NCI-H1417 (cell line): ENCODE results near the gene TNS4.

Source experiments
- DNase-seq, 3 experiments: peaks; one replicate each; lab custom pipeline; 2025; lab: John Stamatoyannopoulos, UW

The TNS4 gene

DNA sequence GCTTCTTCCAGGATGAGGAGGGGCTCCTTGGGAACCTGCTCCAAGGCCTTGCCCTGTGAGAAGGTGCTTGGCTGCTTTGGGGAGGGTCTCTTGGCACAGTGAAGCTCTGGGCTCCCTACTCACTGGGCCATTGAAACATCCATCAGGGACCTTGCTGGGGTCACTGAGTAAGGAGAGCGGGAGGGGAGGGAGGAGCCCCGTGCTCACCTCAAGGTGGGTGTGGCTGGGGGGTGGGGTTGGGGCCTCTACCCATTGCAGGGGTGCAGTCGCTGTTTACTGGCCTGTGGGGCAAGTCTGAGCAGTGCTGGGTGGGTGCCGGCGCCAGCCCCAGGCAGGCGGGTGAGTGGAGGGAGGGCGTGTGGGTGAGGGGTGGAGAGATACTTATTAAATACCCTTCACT lies 9.9 kb downstream of the TNS4 start:
- peak in 2 of 3 experiments; percentile 16 to 19 for DNase-seq

DNA sequence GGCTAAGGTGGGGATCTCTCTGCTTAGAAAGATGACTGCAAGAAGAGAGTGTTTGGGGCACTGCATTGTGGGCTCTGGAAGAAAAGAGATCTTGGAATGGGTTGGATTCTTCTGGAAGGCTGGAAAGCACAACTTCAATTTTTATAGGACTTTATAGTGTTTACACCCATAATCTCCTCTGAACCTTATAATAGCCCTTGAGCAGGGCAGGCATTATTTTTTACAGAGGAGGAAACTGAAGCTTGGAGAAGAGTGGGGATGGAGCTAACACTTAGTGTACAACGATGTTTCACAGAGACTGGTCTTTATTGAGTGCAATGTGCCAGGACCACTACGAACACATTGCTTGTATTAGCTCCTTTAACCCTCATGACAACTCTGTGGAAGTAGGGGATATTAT lies 10.4 kb downstream of the TNS4 start:
- DNase-seq = no peak

DNA sequence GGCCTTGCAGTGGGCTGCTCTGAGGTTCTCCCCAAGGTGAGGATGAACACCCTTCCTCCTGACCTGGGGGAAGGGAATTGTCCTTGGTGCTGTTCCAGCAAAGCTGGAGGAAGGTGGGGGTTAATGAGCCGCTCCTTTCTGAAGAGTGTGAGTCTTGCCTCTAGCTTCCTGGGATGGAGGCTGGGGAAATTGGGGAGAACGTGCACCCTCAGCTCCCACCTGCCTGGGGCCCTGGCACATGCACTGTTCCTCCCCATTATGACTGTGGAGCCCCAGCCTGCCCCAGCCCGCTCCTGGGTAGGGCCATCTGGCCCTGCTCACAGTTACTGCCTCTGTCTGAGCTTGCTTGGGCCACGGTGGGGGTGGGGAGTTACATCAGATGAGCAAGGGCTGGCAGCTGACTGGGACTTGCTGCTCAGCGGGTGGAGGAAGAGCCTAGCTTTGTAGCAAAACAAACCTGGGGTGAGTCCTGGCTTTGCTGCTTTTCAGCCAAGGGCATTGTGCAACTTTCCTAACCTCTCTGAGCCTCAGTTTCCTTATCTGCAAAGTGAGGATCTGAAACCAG lies 11.1 kb downstream of the TNS4 start:
- DNase-seq = peak; percentile 14 to 84 (median 69)

DNA sequence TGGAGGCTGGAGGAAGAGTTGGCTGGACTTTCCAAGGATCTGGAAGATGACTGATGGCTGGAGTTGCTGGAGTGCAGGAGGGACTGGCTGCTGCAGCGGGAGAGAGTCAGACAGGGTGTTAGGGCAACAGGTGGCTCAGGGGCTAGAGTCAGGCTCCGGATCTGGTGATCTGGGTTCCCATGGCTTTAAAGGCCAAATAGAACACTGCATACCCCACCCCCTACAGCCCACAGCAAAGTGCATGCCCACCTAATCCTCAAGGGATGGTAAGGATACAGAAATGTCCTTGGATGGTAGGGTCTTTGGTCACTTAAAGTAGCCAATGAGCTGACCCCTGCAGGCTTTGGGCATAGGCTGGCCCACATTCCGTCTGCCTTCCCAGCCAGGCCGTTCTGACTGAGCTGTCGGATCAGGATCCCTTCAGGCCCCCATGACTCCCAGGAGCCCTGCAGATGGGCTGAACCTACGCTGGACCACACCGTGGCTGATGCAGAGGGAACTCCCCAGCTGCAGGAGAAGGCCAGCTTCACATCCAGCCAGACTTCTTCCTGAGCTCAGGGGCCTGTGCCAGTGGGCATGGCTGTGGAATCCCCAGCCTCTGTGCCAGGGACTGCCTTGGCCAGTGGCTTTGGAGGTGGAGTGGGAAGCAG lies 13.9 kb downstream of the TNS4 start:
- DNase-seq = no peak

DNA sequence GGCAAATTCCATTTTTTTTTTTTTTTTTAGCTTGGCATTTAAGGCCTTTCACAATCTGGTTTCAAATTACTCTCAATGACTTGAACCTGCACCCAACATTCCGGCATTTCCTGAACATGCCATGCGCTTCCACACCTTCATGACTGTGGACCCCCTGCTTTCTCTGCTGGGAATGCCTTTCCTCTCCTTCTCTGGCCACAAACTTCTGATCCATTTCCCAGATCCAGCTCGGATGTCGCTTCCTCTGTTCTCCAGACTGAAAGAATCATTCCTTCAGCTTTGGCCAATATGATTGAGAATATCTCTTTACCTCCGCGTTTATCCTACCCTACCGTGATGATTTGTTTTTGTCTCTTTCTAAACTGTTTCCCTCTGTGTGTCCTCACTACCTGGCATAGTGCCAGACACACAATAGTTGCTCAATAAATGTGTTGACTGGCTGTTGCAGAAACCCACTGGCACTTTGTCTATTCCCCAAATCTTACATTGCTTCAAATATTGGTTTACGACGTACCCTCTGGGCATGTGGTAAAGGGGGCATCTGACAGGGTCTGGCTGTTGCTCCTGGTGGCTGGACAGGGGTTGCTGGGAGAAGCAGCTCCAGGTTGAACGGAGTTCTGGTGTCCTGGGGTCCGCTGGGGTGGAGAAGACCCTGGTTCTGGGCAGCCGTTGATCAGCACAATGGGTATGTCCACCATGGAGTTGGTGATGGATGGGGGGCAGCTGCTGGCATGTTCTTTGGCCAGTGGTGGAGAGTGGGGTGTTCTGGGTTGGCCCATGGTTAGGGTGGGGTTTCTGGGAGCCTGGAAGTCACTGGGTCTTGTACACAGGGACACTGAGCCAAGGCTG lies 14.7 kb downstream of the TNS4 start:
- DNase-seq = no peak

DNA sequence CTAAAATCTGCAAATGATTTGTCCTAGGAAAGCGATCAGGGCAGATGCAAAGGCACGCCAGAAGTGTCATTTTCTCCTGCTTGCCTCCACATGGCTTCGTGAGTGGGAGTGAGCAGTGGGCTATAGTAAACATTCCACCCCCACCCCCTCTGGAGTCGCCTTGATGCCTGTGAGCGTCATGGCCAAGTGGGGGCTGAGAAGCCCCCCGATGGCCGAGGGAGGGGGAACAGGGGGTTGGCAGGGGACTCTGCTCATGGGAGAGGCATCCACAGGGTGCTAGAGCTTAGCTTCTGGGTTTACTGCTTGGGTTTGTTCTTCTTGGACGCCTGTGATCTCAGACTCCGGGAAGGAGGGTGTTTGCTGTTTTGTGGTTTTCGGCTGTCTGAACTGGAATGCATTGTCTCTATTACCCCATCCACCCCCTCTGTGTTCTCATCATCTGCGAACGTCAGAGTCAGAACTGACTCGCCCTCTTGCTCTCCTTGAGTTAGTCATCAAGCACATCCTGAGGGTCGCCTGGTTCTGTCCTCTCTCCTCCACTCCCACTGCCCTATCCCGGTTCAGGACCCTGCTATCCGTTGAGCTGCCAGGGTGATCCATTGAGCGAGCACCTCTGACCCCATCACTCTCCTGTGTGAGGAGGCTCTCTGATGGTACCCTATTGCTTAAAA lies 15.4 kb downstream of the TNS4 start:
- no peak for DNase-seq

DNA sequence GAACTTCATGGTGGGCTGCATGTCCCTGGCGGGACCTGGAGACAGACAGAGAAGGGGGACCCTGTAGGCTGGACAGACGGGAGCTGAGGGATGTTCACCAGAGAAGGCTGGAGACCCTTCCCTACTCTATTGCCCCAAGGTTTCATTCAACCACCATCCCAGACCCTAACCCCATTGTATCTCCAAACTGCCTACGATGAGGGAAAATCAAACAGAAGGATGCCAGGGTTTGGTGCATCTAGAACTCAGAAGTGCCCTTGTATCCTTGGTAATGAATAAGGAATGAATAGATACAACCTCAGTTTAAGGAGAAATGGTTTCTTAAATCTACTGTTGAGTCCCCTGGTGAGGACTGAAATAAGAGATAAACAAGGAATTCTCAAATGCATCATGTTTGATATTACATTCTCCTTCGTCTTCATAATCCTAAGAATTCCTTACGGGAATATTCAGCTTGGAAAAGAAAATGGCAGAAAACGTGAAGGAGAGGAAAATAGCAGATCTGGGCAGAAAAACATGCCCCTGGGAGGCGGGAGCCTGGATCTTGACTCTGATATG lies 16.4 kb downstream of the TNS4 start:
- no peak for DNase-seq

DNA sequence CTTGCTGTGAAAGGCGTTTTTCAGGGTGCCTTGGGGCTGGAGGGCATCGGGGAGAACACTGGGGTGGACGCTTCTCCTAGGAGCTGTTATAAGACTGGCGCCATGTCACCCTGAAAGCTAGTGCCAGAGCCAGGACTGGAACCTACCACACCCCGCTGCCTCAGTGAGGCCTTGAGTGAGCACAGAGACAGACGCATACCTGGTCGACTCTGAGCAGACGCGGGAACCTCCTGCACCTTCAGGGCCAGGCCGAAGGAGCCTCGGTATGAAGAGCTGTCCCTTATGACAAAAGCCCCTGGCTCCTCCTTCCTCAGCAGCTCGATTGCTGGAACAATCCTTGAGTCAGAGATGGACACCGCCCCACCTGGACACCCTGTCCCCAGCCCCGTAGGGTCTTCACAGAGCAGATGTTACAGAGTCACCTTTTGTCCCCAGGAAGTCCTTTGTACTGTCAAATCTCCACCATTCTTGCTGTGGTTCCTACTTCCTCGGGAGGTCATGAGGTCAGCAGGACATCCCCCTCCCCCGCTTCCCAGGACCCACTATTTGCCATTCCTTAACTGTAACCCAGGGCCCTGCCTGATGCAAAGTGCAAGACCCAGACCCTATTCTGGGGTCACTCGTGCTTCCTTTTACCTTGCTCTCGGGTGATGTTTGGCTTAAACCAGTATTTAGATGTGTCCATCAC lies 17.0 kb downstream of the TNS4 start:
- no peak for DNase-seq

DNA sequence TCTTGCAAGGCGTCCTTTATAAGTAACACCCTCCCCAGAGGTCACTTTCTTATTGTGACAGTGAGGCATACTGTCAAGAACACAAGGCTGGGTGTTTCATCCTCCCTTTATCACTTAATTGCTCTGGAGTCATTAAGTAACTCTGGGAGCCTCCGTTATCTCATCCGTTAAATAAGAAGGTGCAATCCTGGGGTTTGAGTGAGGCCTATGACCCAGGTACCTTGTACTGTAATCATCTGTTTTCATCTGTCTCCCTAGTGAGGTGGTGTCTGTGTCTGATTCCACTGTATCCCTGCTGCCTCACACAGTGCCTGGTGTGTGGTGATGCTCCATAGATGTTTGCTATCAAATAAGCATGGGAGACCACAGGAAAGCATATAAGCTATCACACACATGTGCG lies 17.7 kb downstream of the TNS4 start:
- no peak for DNase-seq

DNA sequence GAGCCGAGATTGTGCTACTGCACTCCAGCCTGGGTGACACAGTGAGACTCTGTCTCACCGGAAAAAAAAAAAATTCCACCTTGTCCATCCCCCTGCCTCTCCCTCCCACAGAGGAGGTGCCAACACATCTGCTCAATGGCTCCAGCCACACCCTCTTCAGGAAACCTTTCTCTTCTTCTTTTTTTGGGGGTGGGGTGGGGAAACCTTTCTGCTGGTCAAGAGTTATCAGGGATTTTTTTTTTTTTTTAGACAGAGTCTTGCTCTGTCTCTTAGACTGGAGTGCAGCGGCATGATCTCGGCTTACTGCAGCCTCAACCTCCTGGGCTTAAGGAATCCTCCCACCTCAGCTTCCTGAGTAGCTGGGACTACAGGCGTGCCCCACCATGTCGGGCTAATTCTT lies 18.7 kb downstream of the TNS4 start:
- no peak for DNase-seq

DNA sequence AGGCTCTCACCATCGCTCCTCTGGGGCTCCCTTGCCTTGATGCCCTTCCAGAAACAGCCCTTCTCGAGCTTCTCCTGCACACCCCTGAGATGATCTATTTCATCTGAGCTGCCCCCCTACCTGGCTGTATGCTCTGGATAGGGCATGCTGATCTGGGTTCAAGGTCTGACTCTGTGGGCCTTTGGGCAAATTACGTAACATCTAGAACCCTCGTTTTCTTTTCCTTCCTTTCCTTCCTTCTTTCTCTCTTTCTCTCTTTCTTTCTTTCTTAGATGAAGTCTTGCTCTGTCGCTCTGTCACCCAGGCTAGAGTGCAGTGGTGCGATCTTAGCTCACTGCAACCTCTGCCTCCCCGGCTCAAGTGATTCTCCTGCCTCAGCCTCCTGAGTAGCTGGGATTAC lies 20.3 kb downstream of the TNS4 start:
- DNase-seq = no peak

DNA sequence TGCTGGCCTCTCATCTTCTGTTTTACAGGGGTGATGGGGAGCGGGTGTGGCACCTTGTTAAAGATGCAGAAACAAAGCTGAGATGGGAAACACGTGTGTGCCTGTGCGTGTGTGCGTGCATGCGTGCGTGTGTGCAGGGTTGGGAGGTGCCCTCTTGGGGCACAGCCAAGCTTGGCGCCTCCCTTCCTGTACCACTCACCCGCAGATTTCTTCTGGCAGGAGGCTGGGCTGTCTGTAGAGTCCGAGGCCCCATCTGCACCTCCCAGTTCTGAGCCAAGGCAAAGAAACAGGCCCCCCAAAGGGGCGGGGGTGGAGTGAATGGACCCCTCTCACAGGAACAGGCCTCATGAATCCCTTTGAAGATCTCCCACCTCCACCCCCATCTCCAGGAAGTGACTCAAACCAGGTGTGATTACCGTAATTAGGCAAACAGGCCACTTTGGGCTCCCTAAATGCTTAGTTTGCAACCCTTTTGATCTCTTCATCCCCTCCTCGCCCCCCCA lies 20.9 kb downstream of the TNS4 start:
- DNase-seq = peak in 2 of 3 experiments; percentile 16 to 47

DNA sequence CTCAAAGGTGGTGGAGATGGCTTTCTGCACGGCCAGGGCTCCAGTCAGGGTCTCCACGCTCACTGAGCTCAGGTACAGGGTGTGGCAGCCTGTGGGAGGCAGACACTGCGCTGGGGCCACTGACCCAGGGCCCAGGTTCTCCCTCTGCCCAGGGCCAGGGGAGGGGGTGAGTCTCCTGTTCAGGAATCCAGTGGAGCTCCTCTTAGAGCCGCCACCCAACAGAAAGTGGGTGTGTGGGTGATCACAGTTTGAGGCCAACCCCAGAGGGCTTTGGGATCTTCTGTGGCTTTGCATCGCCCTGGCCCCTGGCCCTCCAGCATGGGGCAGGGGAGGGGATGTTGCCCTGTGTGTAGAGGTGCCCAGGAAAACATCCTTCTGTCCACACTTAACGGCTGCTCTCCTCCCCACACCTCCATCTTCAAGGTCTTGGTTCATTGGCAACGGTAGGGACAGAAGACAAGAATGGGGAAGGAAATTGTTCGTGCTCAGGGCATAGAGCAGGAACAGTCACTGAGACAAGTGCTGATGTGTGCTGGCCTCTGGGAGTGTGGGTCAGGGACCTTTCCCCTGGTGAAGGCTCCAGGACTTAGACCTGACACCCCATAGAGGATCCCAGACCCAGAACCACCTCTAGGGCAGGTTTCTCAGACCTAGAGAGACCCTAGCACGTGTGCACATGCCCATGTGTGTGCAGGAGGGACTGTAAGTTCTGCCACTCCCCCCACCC lies 21.5 kb downstream of the TNS4 start:
- DNase-seq = no peak

DNA sequence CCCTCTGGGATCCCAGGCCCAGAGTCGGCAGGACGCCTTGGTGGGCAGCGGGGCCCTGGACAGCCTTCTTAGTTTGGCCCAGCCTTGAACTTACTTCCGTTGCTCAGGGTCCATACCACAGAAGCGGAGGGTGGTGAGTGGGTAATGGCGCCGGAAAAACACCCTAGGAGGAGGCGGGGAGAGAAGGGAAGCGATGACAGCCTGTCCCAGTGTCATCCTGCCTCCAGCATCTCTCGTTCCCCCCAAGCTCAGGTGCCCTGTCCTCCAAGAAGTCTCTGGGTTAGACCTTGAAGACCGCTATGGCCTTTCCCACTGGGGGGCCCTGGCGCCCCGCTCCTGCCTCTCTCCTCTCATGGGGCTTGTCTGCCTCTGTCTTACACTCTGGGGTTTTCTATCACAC lies 22.9 kb downstream of the TNS4 start:
- DNase-seq = no peak

DNA sequence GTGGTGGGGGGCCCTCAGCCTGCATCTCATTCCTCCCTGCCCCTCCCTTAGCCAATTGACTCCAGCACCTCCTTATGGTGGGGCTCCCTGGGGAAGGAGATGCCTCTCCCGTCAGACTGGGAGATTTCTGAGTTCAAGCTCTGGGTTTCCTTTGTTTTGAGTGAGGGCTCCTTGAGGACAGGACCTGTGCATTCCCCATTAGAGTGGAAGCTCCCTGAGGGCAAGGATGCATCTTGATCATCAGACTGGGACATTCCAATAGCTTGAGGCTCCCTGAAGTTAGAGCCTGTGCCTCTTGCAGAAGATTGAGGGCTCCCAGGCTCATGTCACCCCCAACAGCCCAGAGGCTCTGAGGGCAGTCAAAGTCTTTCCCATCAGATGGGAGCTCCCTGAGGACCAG lies 23.6 kb downstream of the TNS4 start:
- DNase-seq = no peak

DNA sequence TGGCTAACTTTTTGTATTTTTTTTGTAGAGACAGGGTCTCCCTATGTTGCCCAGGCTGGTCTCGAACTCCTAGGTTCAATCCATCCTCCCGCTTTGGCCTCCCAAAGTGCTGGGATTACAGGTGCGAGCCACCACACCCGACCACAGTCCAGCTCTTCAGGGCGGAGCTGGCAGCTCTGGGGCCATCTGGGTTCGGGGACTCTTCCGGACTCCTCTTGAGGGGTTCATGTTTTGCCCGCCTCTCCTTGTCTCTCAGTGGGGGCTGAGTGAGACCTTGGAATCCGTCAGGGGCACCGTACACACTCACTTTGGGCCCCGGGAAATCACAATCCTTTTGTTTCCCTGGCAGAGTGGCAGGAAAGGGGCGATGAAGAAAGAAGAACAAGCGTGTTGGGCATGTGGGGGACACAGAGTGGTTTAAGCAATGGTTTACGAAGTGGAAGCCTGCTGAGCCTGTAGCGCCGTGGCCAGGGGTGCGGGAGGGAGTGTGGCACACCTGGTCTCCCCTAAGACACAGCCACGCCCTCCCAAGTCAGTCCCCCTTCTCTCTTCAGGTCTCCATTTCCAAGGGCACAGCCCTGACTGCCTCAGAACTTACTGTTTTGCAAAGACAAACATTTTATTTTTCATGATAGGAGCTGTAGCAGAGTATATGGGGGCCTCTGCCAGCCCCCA lies 26.1 kb downstream of the TNS4 start:
- no peak for DNase-seq

DNA sequence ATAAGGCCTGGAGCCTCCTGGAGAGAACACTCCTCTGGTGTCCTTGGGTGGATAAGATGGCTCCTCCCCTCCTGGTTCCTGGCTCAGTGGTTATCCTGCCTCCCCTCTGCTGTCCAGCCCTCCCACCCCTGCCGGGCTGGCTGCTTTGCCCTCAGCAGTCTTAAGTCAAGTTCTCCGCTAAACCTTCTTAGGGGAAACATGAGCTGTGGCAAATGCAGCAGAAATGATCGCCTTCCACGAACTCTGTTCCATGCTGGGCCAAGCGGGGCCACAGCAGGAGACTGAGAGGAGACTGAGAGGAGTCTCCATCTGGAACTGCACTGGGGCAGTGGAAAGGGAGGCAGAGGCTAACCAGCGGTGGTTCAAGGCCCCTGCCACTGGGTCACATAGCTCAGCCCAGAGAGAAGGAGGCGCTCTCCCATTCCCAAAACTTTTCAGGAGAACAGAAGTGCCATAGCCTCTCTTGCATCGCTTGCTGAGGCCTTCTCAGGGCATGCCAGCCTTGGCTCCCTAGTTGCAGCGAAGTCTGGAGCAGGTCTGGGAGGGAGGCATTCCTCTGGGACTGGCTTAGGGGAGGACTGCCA lies 26.9 kb downstream of the TNS4 start:
- DNase-seq = no peak

DNA sequence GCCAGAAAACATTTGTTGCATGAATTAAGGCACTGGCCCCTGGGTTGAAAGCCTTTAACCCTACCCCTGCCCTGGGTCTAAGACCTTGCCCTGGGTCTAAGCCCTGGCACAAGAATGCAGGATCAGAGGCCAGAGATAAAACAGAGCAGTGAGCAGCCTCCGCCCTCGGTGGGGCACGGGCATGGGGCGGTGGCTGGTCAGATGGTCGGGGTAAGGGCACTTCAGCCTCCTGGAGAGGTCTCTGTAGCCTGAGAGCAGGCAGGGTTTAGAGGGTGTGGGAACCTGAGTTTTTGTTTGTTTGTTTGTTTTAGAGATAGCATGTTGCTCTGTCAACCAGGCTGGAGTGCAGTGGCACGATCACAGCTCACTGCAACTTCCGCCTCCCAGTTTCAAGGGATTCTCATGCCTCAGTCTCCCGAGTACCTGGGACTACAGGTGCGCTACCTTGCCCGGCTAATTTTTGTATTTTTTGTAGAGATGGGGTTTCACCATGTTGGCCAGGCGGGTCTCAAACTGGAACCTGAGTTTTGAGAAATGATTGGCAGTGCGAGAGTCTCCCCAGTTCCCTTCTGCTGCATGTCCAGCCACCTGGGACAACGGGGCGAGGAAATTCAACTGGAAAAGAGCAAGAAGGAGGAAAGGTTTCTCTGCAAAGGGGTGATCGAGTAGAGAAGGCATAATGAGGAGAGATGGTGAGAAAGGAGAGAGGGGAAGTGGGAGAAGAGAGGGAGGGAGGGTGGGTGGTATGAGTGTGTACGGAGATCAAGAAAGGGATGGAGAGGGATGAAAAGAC lies 27.7 kb downstream of the TNS4 start:
- DNase-seq = peak in 1 of 3 experiments; percentile 4
